OCI-LY1 (cell line): ENCODE results near the gene PPP4C.

Source experiments
- H2AFZ ChIP-seq: fragments of 200-600 bp; sonication (generic), shearing (Covaris generic); 2 replicates; pipeline ENCODE4 v1.6.0; 2014; ENCODE audit warnings: antibody characterized with exemption, mild to moderate bottlenecking, low read length
- H3F3A ChIP-seq: fragments of 200-600 bp; sonication (generic), shearing (Covaris generic); 2 replicates; pipeline ENCODE4 v1.6.0; 2014; ENCODE audit warnings: mild to moderate bottlenecking, antibody characterized with exemption, low read length, moderate library complexity; ENCODE audit not compliant: insufficient read depth
- H3K27ac ChIP-seq: fragments of 200-600 bp; sonication (generic); 2 replicates; pipeline ENCODE4 v1.5.1; 2014; ENCODE audit warnings: low read length, mixed run types, mild to moderate bottlenecking, low read depth; ENCODE audit not compliant: poor library complexity, severe bottlenecking
- H3K27me3 ChIP-seq: fragments of 200-600 bp; sonication (generic); 2 replicates; pipeline ENCODE4 v1.6.0; 2014; ENCODE audit warnings: antibody characterized with exemption, mild to moderate bottlenecking, low read length, moderate library complexity; ENCODE audit not compliant: insufficient read depth
- H3K36me3 ChIP-seq: fragments of 200-600 bp; sonication (generic); 2 replicates; pipeline ENCODE4 v1.6.1; 2014; ENCODE audit warnings: mild to moderate bottlenecking, antibody characterized with exemption, low read length, moderate library complexity, mixed read lengths; ENCODE audit not compliant: insufficient read depth
- H3K4me1 ChIP-seq: fragments of 200-600 bp; sonication (generic); 2 replicates; pipeline ENCODE4 v1.5.1; 2014; ENCODE audit warnings: mild to moderate bottlenecking, low read length, moderate library complexity; ENCODE audit not compliant: insufficient read depth, severe bottlenecking
- H3K4me2 ChIP-seq: fragments of 200-600 bp; sonication (generic), shearing (Covaris generic); 2 replicates; pipeline ENCODE4 v1.6.1; 2014; ENCODE audit warnings: low read length
- H3K4me3 ChIP-seq: fragments of 200-600 bp; sonication (generic); 2 replicates; pipeline ENCODE4 v1.5.1; 2014; ENCODE audit warnings: low read length, low read depth, mild to moderate bottlenecking, mixed read lengths; ENCODE audit not compliant: poor library complexity, severe bottlenecking
- H3K79me2 ChIP-seq: fragments of 200-600 bp; shearing (Covaris generic); 2 replicates; pipeline ENCODE4 v1.6.1; 2016; ENCODE audit warnings: mixed run types, low read length, mixed read lengths; ENCODE audit not compliant: insufficient read depth
- H3K9ac ChIP-seq: fragments of 200-600 bp; sonication (generic), shearing (Covaris generic); 2 replicates; pipeline ENCODE4 v1.6.1; 2014; ENCODE audit warnings: mild to moderate bottlenecking, low read length, mixed read lengths
- H3K9me2 ChIP-seq: fragments of 200-600 bp; sonication (generic), shearing (Covaris generic); 2 replicates; pipeline ENCODE4 v1.6.1; 2014; ENCODE audit warnings: low read depth, mild to moderate bottlenecking, low read length, mixed read lengths
- H3K9me3 ChIP-seq: fragments of 200-600 bp; shearing (Covaris generic); 2 replicates; pipeline ENCODE4 v1.6.1; 2014; ENCODE audit warnings: low read length, mixed read lengths
- H4K20me1 ChIP-seq: fragments of 200-600 bp; sonication (generic), shearing (Covaris generic); 2 replicates; pipeline ENCODE4 v1.6.0; 2016; ENCODE audit warnings: mild to moderate bottlenecking, low read length; ENCODE audit not compliant: insufficient read depth
- CTCF ChIP-seq: fragments of 200-600 bp; sonication (generic), shearing (Covaris generic); IDR thresholded peaks from 2 replicates; pipeline ENCODE4 v1.5.1; 2017; ENCODE audit warnings: mild to moderate bottlenecking, antibody characterized with exemption, low read length, moderate library complexity, mixed read lengths
- EZH2 ChIP-seq: fragments of 200-600 bp; sonication (generic), shearing (Covaris generic); IDR thresholded peaks from 2 replicates; pipeline ENCODE4 v1.8.0; 2017; ENCODE audit warnings: borderline replicate concordance, mixed run types, mild to moderate bottlenecking, antibody characterized with exemption, low read length, moderate library complexity, mixed read lengths

Gene PPP4C

GRCh38 chr16:30096105-30096861 lies 20.5 kb downstream of the PPP4C start, which contains the start of gene YPEL3:
Gene YPEL3 (minus strand): TSS chr16:30096213. CDS start chr16:30095482, 731 bp downstream.
- Histone ChIP-seq H3K9ac (peak within 1 kb of the TSS; percentile 90), H3K9me3 (peaks cover 22% of the 10 kb centered on the region), H4K20me1 (no peaks in the 10 kb centered on the region), H2AFZ (peak within 1 kb of the TSS; percentile 90; the same call in 1 of the 2 replicates), H3K9me2 (no peaks in the 10 kb centered on the region), H3K79me2 (no peaks in the 10 kb centered on the region), H3F3A (no peaks in the 10 kb centered on the region; the same call in 1 of the 2 replicates), H3K36me3 (peaks cover 17% of the 10 kb centered on the region; the same call in 1 of the 2 replicates), H3K4me3 (peak within 1 kb of the TSS; percentile 78), H3K4me2 (peak within 1 kb of the TSS; percentile 99), H3K27ac (peak within 1 kb of the TSS; percentile 88), H3K4me1 (peaks cover 46% of the 10 kb centered on the region), H3K27me3 (no peaks in the 10 kb centered on the region)
- TF ChIP-seq CTCF (no peak), EZH2 (no peak)

- Histone ChIP-seq H3K36me3 (peaks cover 17% of the 10 kb centered on the region; the same call in 1 of the 2 replicates), H3K4me1 (peaks cover 41% of the 10 kb centered on the region), H4K20me1 (no peaks in the 10 kb centered on the region), H2AFZ (no peak overlapping the region), H3K9me3 (peaks cover 22% of the 10 kb centered on the region), H3F3A (no peaks in the 10 kb centered on the region; the same call in 1 of the 2 replicates), H3K9me2 (no peaks in the 10 kb centered on the region), H3K4me3 (peak overlapping the region; percentile 78), H3K27me3 (no peaks in the 10 kb centered on the region), H3K4me2 (peak overlapping the region; percentile 70; the same call in 1 of the 2 replicates), H3K9ac (peak overlapping the region; percentile 57; the same call in 1 of the 2 replicates), H3K79me2 (no peaks in the 10 kb centered on the region), H3K27ac (peak overlapping the region; percentile 88)
- no peak for TF ChIP-seq CTCF
These were observed 21.2 kb downstream of the PPP4C start for GRCh38 chr16:30096862-30097563.

DNA sequence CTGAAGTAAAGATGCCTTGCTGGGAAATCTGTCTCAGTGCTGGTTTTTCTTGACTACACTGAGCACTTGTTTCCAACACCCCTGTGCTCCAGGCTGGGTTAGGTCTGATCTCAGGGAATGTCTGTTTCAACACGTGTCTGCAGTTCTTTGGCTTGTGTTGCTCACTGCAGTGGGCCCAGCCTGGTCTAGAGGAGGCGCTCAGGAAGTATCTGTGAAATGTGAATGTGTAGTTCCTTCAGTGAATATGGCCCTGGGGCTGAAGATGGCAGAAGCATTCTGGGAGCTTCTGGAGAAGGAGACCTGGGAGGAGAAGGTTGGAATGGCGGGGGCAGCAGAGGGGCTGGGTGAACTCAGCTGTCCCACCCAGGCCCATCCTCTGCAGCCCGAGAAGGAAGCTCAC lies 28.3 kb downstream of the PPP4C start:
- Histone ChIP-seq H3K4me1 (no peaks in the 10 kb centered on the region), H3K79me2 (no peaks in the 10 kb centered on the region)

More for the DNA sequence above, 28.3 kb downstream of the PPP4C start:
- H3K9me3 ChIP-seq, result no peaks in the 10 kb centered on the region
- H3K9me2 ChIP-seq, result no peaks in the 10 kb centered on the region
- no peaks in the 10 kb centered on the region for H3K27me3 ChIP-seq
- no peak overlapping the region for H3K9ac ChIP-seq
- no peak overlapping the region for H3K27ac ChIP-seq
- no peaks in the 10 kb centered on the region for H4K20me1 ChIP-seq
- H3K4me2 ChIP-seq, result no peak overlapping the region
- H2AFZ ChIP-seq, result no peak overlapping the region
- TF ChIP-seq CTCF, result no peak
- TF ChIP-seq EZH2, result no peak
- no peaks in the 10 kb centered on the region for H3F3A ChIP-seq
- H3K4me3 ChIP-seq, result no peak overlapping the region
- peaks cover 22% of the 10 kb centered on the region for H3K36me3 ChIP-seq
